ENCODE results near the gene RBM4. TPM values are rescaled to one million over a fixed set of nuclear protein-coding genes. Genes with fewer than 3 reads are reported as not detected.
"Not testable (repeated sequence)": the region's sequence is repeated elsewhere in the genome, so short reads cannot be mapped to it uniquely, and the experiment has no call there.

RBM4 gene
- 82.4 TPM for total RNA-seq

GRCh38 chr11:66638177-66639065 lies at the start of gene RBM4:
TSS of gene RBM4 (plus strand) at chr11:66638703. CDS start at chr11:66639712, 1,009 bp downstream.
- peak; percentile 100 for DNase-seq

- DNase-seq = not testable (repeated sequence)
Measured at GRCh38 chr11:66589315-66589714, 49.2 kb upstream of the RBM4 start.

- DNase-seq = no peak
Measured at GRCh38 chr11:66589996-66590675, 48.4 kb upstream of the RBM4 start.

GRCh38 chr11:66591175-66591574 lies 47.3 kb upstream of the RBM4 start:
- DNase-seq = no peak

- DNase-seq = peak; percentile 91
Measured at GRCh38 chr11:66592457-66593302, 45.8 kb upstream of the RBM4 start, which contains the start of the genes CCDC87 and CCS. TSS of gene CCDC87 (minus strand) at chr11:66593063. CDS start at chr11:66593015, 48 bp downstream. TSS of gene CCS (plus strand) at chr11:66593185. CDS start at chr11:66593262, 77 bp downstream.

GRCh38 chr11:66593303-66593635 lies 45.2 kb upstream of the RBM4 start:
- DNase-seq = no peak

GRCh38 chr11:66593650-66594049 lies 44.9 kb upstream of the RBM4 start:
- DNase-seq = no peak

GRCh38 chr11:66595245-66595904 lies 43.1 kb upstream of the RBM4 start:
- no peak for DNase-seq

GRCh38 chr11:66598993-66599392 lies 39.5 kb upstream of the RBM4 start:
- DNase-seq = no peak

GRCh38 chr11:66600219-66600618 lies 38.3 kb upstream of the RBM4 start:
- no peak for DNase-seq

- no peak for DNase-seq
Measured at GRCh38 chr11:66600631-66601233, 37.8 kb upstream of the RBM4 start.

GRCh38 chr11:66603072-66603471 lies 35.4 kb upstream of the RBM4 start:
- no peak for DNase-seq

- no peak for DNase-seq
Measured at GRCh38 chr11:66604155-66604554, 34.3 kb upstream of the RBM4 start.

- DNase-seq = not testable (repeated sequence)
Measured at GRCh38 chr11:66606608-66607007, 31.9 kb upstream of the RBM4 start.

GRCh38 chr11:66607126-66607834 lies 31.2 kb upstream of the RBM4 start:
- no peak for DNase-seq

GRCh38 chr11:66609721-66610617 lies 28.5 kb upstream of the RBM4 start:
- DNase-seq = no peak

- DNase-seq = no peak
Measured at GRCh38 chr11:66612458-66612857, 26.0 kb upstream of the RBM4 start.

GRCh38 chr11:66614073-66614472 lies 24.4 kb upstream of the RBM4 start:
- no peak for DNase-seq

GRCh38 chr11:66616379-66617154 lies 21.9 kb upstream of the RBM4 start, which contains the start of gene RBM14:
TSS of gene RBM14 (plus strand) at chr11:66616630. CDS start at chr11:66616721, 91 bp downstream.
- peak; percentile 99 for DNase-seq
